Gastroesophageal sphincter (tissue), 4 donors: ENCODE results near the gene MRPL46. TPM values are rescaled to one million over a fixed set of nuclear protein-coding genes. Genes with fewer than 3 reads are reported as not detected.

Source experiments
- ATAC-seq: fragments of 150-250 bp; one replicate; pipeline ENCODE4 v1.9.1; 2016; ENCODE audit warnings: mild to moderate bottlenecking, moderate library complexity
- H3K27ac ChIP-seq, 4 donors: fragments of 200-600 bp; sonication (generic) in 3 of 4; 1 replicate in 3 of 4; 2 replicates in 1 of 4; pipeline ENCODE4 v1.5.1; 2016 to 2019
- H3K27me3 ChIP-seq: fragments of 200-600 bp; sonication (generic); one replicate; pipeline ENCODE4 v1.5.1; 2019
- H3K36me3 ChIP-seq, 2 donors: fragments of 200-600 bp; sonication (generic); one replicate each; pipeline ENCODE4 v1.5.1; 2019; ENCODE audit warnings: control low read depth in 1 of 2
- H3K4me1 ChIP-seq, 3 donors: fragments of 200-600 bp; sonication (generic); 1 replicate in 2 of 3; 2 replicates in 1 of 3; pipeline ENCODE4 v1.5.1; 2016 to 2019; ENCODE audit warnings: control low read depth in 2 of 3
- H3K4me3 ChIP-seq, 2 donors: fragments of 200-600 bp; sonication (generic); one replicate each; pipeline ENCODE4 v1.5.1; 2019; ENCODE audit warnings: mild to moderate bottlenecking in 1 of 2, moderate library complexity in 1 of 2
- H3K9me3 ChIP-seq, 3 donors: fragments of 200-600 bp; sonication (generic); one replicate each; pipeline ENCODE4 v1.5.1; 2017 to 2019; ENCODE audit warnings: control low read depth in 2 of 3
- EP300 ChIP-seq: sonication (generic); formaldehyde crosslinking; IDR thresholded peaks from one replicate; pipeline ENCODE4 v1.6.1; 2017; ENCODE audit warnings: antibody characterized with exemption, mild to moderate bottlenecking
- POLR2A ChIP-seq, 2 donors: fragments of 450-650 bp; IDR thresholded peaks; one replicate each; pipeline ENCODE4 v1.6.1; 2017; ENCODE audit warnings: antibody characterized with exemption in 2 of 2, mild to moderate bottlenecking in 2 of 2, moderate library complexity in 1 of 2
- POLR2AphosphoS5 ChIP-seq: sonication (generic); formaldehyde crosslinking; IDR thresholded peaks from one replicate; pipeline ENCODE4 v1.6.1; 2017; ENCODE audit warnings: antibody characterized with exemption
- WGBS, 2 donors: methylation state at CpG; one replicate each; pipeline ENCODE4 v1.1.5; 2018; ENCODE audit warnings: low coverage in 1 of 2; 5-methylcytosine and 5-hydroxymethylcytosine counted together
- total RNA-seq, 4 donors: library from RNA; depleted of rRNA; stranded (reverse); fragments of >200 nt; gene quantifications; one replicate each; pipeline ENCODE4 v1.1.0, GENCODE V29; 2016
- TF ChIP-seq, protein P1 (sequence below), 4 experiments: fragments of 200-600 bp in 2 of 4; fragments of 450-650 bp in 2 of 4; sonication (generic) in 1 of 4; IDR thresholded peaks; one replicate each; pipeline ENCODE4 v1.5.1; 2017 to 2019; ENCODE audit warnings: antibody characterized with exemption in 4 of 4, mild to moderate bottlenecking in 2 of 4, moderate library complexity in 2 of 4

Gene MRPL46
- total RNA-seq, 4 donors from 2014 or later: 22.6 to 26.9 (median 22.9) TPM

GRCh38 chr15:88430051-88430450 is 37.1 kb downstream of the MRPL46 start:
- TF ChIP-seq, protein P1, sequence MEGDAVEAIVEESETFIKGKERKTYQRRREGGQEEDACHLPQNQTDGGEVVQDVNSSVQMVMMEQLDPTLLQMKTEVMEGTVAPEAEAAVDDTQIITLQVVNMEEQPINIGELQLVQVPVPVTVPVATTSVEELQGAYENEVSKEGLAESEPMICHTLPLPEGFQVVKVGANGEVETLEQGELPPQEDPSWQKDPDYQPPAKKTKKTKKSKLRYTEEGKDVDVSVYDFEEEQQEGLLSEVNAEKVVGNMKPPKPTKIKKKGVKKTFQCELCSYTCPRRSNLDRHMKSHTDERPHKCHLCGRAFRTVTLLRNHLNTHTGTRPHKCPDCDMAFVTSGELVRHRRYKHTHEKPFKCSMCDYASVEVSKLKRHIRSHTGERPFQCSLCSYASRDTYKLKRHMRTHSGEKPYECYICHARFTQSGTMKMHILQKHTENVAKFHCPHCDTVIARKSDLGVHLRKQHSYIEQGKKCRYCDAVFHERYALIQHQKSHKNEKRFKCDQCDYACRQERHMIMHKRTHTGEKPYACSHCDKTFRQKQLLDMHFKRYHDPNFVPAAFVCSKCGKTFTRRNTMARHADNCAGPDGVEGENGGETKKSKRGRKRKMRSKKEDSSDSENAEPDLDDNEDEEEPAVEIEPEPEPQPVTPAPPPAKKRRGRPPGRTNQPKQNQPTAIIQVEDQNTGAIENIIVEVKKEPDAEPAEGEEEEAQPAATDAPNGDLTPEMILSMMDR (IDR thresholded peaks at IDR 0.05): no peak
- TF ChIP-seq POLR2A (IDR thresholded peaks at IDR 0.05) (no peak), EP300 (no peak), POLR2AphosphoS5 (no peak)
- Histone ChIP-seq H3K9me3 (no peaks in the 10 kb centered on the region), H3K4me3 (no peak overlapping the region), H3K27me3 (peaks cover 38% of the 10 kb centered on the region), H3K27ac (no peak overlapping the region), H3K4me1 (no peaks in the 10 kb centered on the region), H3K36me3 (no peaks in the 10 kb centered on the region)
- ATAC-seq: no peak

DNA sequence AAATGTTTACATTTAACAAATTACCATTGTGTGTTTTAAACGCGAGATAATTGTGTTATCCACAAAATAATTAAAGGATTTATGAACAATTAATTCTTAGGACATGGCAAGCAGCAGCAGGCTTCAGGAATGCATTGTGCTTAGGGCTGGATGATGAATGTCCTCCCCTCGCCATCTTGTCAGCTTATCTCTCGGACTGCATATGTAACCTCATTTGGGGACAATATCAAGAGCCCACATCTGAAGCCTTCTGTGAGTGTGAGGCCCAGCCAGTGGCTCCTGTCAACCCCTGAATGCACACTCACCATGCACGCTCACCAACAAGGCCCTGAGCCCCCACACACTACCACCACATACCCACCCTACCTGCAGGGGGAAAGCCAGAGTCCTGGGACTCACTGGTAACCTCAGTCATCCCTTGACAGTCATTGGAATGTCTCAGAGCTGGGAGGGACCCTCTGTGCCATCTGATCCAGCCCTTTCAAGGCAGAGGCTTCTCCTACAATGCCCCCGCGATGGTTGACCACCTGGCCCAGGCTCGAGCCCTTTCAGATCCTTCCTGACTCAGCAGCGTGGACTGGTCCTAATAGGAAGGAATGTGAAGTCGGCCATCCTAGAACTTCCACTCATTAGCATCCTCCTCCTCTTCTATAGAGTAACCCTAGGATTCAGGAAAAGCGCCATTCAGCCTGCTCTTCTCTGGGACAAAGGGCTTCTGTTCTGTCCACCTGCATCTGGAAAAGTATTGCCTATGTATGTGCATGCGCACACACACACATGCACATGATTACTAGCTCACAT is 38.2 kb downstream of the MRPL46 start:
- ATAC-seq: no peak
- no peak overlapping the region for H3K27ac ChIP-seq
- no peaks in the 10 kb centered on the region for H3K4me1 ChIP-seq
- H3K27me3 ChIP-seq: peaks cover 40% of the 10 kb centered on the region
- no peak for TF ChIP-seq POLR2AphosphoS5
- no peak for TF ChIP-seq POLR2A (IDR thresholded peaks at IDR 0.05)
- TF ChIP-seq, protein P1 (IDR thresholded peaks at IDR 0.05): no peak
- no peak for TF ChIP-seq EP300
- H3K36me3 ChIP-seq: no peaks in the 10 kb centered on the region
- H3K4me3 ChIP-seq: no peak overlapping the region
- H3K9me3 ChIP-seq: no peaks in the 10 kb centered on the region
- 58 to 68% methylated on average over 7 to 11 of the region's 12 CpGs for WGBS, 2 donors

DNA sequence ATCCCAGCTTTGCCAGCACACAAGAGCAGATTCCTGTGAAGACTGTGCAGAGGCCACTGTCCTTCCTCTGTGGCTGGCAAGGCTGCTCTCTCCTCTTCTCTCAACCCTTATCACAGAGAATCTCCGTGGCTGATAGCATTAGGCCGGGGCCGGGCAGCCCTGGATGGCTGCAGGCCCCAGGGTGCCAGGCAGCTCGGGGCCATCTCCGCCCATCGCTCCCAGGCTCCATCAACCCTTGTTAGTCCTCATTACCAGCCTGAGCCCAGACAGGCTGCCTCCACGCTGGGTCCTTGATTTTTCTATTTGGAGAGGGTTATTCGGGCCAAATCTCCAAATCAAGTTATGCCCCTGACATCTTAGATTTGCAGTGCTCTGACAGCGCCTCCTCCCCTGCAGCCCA is 39.1 kb downstream of the MRPL46 start:
- peaks cover 49% of the 10 kb centered on the region for H3K27me3 ChIP-seq
- H3K4me3 ChIP-seq: no peak overlapping the region
- H3K36me3 ChIP-seq: no peaks in the 10 kb centered on the region
- no peaks in the 10 kb centered on the region for H3K4me1 ChIP-seq
- 37 to 80% methylated on average over 1 to 4 of the region's 9 CpGs for WGBS, 2 donors
- ATAC-seq: no peak
- no peaks in the 10 kb centered on the region for H3K9me3 ChIP-seq
- TF ChIP-seq, protein P1 (IDR thresholded peaks at IDR 0.05): no peak
- TF ChIP-seq POLR2A (IDR thresholded peaks at IDR 0.05) (no peak), POLR2AphosphoS5 (no peak), EP300 (no peak)
- no peak overlapping the region for H3K27ac ChIP-seq

GRCh38 chr15:88426304-88426703 is 40.9 kb downstream of the MRPL46 start:
- H3K27ac ChIP-seq: no peak overlapping the region
- H3K36me3 ChIP-seq: no peaks in the 10 kb centered on the region
- TF ChIP-seq POLR2AphosphoS5 (no peak), EP300 (no peak), POLR2A (IDR thresholded peaks at IDR 0.05) (no peak)
- TF ChIP-seq, protein P1 (IDR thresholded peaks at IDR 0.05): no peak
- H3K4me3 ChIP-seq: no peak overlapping the region
- ATAC-seq: no peak
- H3K4me1 ChIP-seq: no peaks in the 10 kb centered on the region
- H3K27me3 ChIP-seq: peaks cover 42% of the 10 kb centered on the region
- H3K9me3 ChIP-seq: no peaks in the 10 kb centered on the region
- WGBS, 2 donors: 86% methylated on average over 1 of the region's 2 CpGs; no CpG with 5 or more reads in 1 of the 2 donors

DNA sequence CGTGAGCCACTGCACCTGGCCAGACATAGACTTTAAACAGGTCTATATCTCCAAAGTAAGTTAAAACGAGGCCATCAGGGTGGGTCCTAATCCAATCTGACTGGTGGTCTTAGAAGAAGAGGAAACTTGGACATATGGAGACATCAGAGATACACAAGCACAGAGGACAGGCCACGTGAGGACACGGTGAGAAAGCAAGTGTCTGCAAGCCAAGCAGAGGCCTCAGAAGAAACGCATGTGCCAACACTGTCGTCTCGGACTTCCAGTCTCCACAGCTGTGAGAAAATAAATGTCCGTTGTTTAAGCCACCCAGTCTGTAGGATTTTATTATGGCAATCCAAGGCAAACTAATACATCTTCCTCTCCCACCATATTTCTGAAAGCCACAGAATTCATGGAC is 43.9 kb downstream of the MRPL46 start:
- Histone ChIP-seq H3K4me3 (no peak overlapping the region), H3K4me1 (no peaks in the 10 kb centered on the region), H3K9me3 (no peaks in the 10 kb centered on the region), H3K27me3 (peaks cover 28% of the 10 kb centered on the region), H3K27ac (no peak overlapping the region), H3K36me3 (no peaks in the 10 kb centered on the region)
- 81 to 87% methylated on average over 7 to 8 of the region's 8 CpGs for WGBS, 2 donors
- no peak for ATAC-seq
- no peak for TF ChIP-seq EP300
- no peak for TF ChIP-seq POLR2AphosphoS5
- TF ChIP-seq, protein P1 (IDR thresholded peaks at IDR 0.05): no peak
- no peak for TF ChIP-seq POLR2A (IDR thresholded peaks at IDR 0.05)
